Hematopoietic multipotent progenitor cell treated with erythropoietin and hydrocortisone succinate and interleukin-3 and kit ligand, for 15 days (in vitro differentiated cells): Measurements from ENCODE around the gene NUP85.
A peak's percentile ranks its signal among the peaks of the same experiment; 100 is the strongest.
"Not testable (repeated sequence)": the region's sequence is repeated elsewhere in the genome, so short reads cannot be mapped to it uniquely, and the experiment has no call there.

Source experiments
- DNase-seq: peaks from one replicate; pipeline ENCODE4 v3.0.0-alpha.2; 2015; ENCODE audit warnings: low spot score

The NUP85 gene

GRCh38 chr17:75199886-75200618, 5.4 kb upstream of the NUP85 start:
- no peak for DNase-seq

DNA sequence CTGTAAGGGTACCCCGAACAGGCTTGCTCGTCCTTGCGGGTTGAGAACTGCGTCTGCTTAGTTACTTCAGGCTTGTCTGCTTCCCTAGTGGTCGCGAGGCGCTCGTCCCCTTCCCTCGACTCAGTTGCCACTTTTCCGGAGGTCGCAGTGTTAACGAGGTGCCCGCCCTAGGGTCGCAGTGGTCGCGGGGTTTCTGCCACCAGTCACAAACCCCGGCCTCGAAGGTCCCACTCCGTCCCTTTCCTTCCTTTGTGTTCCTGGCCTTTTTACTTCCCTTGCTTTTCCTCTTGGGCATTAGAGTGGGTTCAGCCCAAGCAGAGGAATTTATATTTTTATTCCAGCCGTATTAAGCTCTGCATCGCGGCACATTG, 299 bp downstream of the NUP85 start:
- DNase-seq = no peak

DNA sequence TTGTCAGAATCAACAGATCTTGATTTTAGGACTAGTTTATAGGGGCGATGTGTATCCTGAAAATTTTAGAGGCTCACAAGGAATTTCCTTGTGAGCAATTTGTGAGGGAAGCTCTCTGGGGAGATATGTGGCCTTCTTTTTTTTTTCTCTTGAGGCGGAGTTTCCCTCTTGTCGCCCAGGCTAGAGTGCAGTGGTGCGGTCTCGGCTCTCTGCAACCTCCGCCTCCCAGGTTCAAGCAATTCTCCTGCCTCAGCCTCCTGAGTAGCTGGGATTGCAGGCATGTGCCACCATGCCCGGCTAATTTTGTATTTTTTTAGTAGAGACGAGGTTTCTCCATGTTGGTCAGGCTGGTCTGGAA, 1.6 kb downstream of the NUP85 start:
- not testable (repeated sequence) for DNase-seq

DNA sequence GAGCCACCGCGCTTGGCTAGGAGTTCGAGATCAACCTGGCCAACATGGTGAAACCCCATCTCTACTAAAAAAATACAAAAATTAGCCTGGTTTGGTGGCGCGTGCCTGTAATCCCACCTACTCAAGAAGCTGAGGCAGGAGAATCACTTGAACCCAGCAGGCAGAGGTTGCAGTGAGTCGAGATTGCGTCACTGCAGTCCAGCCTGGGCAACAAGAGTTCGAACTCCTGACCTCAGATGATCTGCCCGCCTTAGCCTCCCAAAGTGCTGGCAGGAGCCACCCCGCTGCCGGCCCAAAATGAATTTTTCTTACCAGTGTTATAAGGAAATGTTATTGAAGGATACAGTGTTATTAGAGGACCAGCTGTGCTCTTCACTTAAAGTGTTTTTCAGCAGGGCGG, 2.3 kb downstream of the NUP85 start:
- no peak for DNase-seq

GRCh38 chr17:75208161-75208560, 2.7 kb downstream of the NUP85 start:
- DNase-seq = no peak

DNA sequence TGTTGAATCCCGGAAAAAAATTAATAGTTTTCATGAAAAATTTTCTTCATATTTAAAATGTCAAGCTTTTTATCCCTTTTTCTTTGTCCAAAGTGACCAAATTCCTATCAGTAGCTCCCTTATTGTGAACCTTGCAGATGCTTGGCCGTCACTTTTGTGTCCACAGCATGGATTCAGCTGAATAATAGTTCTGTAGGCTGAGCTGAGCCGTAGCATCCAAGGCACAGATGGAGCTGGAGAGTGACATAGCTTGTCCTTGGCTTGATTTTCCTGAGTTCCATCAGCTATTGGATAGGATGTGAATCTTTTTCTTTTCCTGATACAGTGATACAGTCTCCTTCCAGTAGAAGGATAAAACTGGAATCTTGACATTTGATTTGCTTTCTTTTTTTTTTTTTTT, 3.6 kb downstream of the NUP85 start:
- no peak for DNase-seq

DNA sequence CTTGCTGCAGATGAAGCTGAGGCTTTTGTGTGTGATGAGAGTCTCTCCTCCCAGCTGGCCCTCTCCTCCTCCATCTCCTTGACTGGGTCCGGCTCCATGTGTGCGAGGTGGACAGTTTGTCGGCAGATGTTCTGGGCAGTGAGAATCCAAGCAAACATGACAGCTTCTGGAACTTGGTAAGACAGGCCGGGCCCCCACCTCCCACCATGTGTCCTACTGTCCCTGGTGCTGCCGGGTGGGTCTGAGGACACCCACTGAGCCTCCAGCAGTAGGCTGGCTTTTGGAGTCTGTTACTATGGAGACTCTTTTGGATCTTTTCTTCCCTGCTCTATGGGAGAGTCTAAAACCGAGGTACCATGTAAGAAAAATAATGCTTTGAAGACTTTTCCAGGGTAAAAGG, 12.7 kb downstream of the NUP85 start:
- no peak for DNase-seq

GRCh38 chr17:75219815-75220214, 14.3 kb downstream of the NUP85 start:
- DNase-seq = no peak

DNA sequence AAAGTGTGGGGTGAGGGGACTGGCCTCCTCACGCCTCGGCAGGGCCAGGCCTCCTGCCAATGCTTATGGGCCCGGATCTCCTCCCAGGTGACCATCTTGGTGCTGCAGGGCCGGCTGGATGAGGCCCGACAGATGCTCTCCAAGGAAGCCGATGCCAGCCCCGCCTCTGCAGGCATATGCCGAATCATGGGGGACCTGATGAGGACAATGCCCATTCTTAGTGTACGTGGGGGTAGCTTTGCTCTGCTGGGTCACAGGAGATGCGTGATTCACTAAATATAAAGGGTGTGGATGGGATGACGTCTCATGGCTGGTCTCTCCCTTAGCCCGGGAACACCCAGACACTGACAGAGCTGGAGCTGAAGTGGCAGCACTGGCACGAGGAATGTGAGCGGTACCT, 19.5 kb downstream of the NUP85 start:
- DNase-seq = no peak

DNA sequence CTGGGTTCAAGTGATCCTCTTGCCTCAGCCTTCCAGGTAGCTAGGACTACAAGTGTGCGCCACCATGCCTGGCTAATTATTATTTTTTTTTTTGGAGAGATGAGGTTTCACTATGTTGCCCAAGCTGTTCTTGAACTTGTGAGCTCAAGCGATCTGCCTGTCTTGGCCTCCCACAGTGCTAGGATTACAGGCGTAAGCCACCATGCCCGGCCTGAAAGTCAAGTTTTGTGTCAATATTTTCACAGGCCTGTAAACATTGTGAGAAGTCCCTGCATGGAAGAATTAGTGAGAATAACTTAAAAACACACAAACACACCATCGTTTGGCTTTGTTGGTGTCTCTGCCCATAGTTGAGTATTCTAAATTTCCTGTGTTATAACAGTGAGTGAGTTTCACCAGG, 22.2 kb downstream of the NUP85 start:
- DNase-seq = no peak

- no peak for DNase-seq
Measured at GRCh38 chr17:75228305-75228704, 22.8 kb downstream of the NUP85 start.

DNA sequence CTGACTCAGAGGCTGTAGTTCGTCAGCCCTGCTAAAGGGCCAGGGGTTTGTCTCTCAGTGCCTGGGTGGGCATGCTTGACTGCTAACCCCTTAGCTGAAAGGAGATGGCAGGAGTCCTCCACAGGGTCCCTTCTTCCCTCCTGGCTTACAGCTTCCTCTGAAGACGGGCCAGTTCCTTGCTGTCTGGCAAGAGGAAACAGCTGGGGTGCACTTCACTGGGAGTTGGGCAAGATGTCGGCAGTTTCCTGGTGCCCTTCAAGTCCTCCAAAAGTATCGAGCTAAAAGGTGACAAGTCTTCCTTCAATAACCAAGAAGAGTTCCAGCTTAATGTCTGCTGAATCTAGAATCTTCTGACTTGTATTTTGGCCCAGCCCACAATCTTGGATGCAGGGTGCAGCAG, 23.4 kb downstream of the NUP85 start:
- no peak for DNase-seq

GRCh38 chr17:75231071-75231470, 25.6 kb downstream of the NUP85 start:
- no peak for DNase-seq

GRCh38 chr17:75231741-75232464, 26.4 kb downstream of the NUP85 start:
- no peak for DNase-seq

DNA sequence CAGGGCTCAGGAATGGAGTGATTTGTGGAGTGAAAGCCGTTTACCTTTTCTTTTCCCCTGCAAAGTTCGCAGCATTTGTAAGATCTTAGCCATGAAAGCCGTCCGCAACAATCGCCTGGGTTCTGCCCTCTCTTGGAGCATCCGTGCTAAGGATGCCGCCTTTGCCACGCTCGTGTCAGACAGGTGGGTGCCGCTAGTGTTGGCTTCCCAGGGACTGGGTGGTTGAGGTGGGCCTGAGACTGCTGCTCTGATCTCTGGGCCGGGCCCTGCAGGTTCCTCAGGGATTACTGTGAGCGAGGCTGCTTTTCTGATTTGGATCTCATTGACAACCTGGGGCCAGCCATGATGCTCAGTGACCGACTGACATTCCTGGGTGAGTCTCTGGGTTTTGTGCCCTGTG, 27.3 kb downstream of the NUP85 start:
- no peak for DNase-seq

- DNase-seq = no peak
Measured at GRCh38 chr17:75237100-75238014, 31.9 kb downstream of the NUP85 start.

GRCh38 chr17:75238020-75238580, 32.6 kb downstream of the NUP85 start:
- no peak for DNase-seq

GRCh38 chr17:75238684-75239191, 33.3 kb downstream of the NUP85 start:
- peak; percentile 77 for DNase-seq

- no peak for DNase-seq
Measured at GRCh38 chr17:75239214-75239613, 33.7 kb downstream of the NUP85 start.

DNA sequence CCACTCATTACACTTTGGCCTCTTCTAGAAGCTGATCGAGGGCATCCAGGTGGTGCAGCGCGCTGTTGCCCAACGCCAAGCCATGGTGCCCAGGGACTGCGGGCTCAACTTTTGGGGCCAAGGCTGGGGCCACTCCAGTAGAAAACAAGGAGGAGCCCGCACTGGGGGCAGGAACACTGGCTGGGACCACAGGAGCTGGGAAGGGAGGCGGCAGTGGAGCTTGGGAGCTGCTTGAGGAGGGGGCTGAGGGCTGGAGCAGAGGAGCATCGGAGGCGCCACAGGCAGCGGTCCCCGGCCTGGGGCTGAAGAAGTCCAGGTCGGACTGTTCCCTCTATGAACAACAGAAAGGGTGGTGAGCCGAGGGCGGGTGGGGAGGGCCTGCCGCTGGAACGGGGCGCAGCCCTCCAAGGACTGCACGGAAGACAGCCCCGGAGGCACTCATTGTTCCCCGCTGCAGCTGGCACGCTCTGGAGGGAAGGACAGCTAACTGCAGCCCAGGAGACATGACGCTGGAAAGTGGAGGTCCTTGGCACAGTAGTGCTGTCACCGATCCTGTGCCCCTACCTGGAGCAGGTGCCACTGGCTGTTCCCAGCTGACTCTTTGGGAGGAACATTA, 34.4 kb downstream of the NUP85 start:
- no peak for DNase-seq

DNA sequence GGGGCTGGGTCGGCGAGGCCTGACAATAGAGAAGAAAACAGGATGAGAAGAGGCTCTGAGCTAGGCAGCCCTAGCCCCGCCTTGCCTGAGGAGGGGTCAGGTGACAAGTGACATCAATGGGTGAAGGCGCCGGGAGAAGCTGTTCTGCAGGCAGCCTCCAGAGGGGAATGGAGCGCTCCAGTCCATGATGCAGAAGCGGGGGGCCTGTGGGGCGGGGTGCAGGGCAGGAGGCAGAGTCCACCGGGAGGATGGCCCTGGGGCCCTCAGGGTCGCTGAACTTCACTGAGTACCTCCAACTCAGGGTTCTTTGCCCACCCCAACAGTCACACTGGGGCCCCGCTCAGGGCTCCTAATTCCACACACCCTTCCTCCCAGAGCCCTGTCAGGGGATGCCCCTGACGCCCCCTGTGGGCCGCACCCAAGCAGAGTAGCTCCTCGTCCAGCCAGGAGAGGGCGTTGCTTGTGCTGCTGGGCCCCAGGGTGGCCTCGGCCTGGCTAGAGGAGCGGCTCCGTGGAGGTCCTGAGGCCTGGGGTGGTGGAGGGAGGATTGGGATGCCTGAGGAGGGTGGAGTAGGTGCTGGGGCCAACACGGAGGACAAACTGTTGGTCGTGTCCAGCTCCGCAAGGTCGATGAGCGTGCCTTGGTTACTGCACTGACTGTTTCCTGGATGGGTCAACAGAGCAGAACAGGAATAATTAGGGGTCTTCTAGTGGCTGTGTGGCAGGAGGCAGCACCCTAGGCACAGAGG, 35.1 kb downstream of the NUP85 start:
- DNase-seq = peak; percentile 34
